Measurements from ENCODE around the gene FOSL2.

Gene FOSL2

DNA sequence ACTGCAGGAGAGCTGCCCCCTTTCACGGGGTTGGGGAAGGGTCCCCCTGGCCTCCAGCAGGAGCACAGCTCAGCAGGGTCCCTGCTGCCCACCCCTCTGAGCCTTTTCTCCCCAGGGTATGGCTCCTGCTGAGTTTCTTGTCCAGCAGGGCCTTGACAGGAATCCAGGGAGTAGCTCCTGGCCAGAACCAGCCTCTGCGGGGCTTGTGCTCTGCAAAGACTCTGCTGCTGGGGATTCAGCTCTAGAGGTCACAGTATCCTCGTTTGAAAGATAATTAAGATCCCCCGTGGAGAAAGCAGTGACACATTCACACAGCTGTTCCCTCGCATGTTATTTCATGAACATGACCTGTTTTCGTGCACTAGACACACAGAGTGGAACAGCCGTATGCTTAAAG is 21.2 kb downstream of the FOSL2 start:
- no peak for DNase-seq

DNA sequence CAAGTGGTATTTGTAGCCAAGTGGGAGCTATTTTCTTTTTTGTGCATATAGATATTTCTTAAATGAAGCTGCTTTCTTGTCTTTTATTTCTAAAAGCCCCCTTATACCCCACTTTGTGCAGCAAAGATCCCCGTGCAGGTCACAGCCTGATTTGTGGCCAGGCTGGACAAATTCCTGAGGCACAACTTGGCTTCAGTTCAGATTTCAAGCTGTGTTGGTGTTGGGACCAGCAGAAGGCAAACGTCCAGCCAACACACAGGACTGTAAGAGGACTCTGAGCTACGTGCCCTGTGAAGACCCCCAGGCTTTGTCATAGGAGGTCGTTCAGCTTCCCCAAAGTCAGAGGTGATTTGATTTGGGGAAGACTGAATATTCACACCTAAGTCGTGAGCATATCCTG is 21.9 kb downstream of the FOSL2 start:
- DNase-seq, result no peak

DNA sequence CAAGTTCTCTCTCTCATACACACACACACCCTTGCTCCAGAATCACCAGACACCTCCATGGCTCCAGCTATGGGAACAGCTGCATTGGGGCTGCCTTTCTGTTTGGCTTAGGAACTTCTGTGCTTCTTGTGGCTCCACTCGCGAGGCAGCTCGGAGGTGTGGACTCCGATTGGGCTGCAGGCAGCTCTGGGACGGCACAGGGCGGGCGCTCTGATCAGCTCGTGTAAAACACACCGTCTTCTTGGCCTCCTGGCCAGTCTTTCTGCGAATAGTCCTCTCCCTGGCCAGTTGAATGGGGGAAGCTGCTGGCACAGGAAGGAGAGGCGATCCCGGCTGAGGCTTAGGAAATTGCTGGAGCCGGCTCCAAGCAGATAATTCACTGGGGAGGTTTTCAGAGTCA is 22.4 kb downstream of the FOSL2 start:
- DNase-seq, result no peak

DNA sequence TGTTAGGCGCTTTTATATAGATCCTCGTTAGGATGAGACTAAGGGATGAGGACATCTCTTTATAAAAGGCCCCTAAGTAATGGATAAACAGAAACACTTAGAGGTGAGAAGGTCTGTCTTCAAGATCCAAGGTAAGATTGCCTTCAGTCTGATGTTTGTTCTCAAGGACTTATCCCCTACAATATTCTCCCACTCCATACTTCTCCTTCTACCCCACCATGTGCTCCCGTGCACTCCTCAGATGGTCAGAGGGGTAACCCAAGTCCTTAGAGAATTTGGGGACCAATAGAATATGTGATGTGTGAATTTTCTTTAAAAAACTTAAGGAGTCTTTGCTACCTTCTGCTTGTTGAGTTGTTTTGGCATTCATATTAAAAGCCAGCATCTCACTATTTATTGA is 23.1 kb downstream of the FOSL2 start:
- no peak for DNase-seq

DNA sequence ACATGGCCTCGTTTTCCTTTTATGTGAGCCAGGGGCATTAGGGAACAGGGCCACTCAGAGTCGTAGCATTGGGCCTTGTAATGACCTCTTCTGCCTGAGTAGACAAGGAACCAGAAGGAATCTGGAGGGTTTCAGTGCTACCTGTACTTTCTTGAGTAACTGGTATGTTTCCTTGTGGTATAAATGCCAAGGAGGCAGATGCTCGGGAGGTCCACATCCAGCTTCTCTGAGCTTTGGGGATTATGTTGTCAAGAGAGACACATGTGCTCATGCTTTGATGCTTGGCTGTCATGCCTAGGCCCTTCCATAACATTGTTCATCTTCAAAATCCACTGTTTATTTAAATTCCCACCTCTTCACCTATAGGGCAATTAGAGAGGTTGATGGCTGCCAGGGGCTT is 26.3 kb downstream of the FOSL2 start:
- DNase-seq, result no peak

DNA sequence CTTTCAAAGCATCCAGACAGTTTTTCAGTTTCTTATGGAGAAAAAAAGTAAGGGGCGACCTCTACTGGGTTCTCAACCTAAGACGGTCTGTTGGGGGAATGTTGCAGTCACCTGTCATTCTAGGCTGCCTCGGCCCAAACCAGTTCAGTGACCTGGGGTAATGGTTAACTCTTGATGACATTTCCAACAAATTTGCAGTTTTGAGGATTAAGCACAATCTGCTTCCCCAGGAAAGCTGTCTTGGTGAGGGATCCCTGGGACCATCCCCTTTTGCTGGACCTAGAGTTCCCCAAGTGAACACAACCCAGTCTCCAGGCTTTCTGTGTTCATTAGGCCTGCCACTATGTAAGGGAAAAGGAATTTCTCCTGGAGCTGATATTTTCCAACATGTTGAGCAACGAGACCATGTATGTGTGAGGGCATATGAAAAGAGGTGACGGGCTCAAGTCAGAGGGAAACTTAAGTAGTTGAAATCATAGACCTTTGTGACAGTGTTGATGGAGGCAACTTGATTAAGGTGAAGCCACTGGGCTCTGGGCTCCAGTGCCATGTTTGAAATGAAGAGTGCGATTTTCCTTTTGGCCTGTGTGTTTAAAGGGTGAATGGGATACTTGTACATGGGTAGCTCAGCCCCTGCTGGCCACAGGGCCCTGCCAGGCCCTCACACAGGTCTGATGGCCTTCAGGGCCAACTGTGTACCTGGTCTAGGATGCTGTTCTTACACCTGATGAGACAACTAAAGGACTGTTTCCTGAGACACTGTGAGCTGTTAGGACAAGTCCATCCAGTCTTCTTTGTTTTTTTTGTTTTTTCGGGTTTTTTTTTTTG is 27.0 kb downstream of the FOSL2 start:
- no peak for DNase-seq

DNA sequence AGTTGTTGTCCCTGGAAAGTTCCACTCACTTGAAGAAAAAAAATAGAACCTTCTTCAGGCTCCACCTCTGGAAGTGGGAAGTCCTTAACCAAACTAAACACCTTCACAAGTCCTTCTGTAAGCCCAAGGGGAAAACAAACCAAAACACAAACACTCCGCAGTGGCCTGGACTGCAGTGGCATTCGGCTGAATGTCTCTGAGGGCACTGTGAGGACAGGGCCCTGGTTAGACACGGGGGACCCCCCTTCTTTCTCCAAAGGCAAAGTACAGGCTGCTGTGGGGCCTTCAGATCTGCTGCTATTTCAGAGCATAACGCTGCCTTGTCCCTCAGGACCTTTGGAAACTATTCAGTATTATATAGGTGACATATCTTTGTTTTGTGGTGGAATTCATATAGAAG is 28.1 kb downstream of the FOSL2 start:
- no peak for DNase-seq

DNA sequence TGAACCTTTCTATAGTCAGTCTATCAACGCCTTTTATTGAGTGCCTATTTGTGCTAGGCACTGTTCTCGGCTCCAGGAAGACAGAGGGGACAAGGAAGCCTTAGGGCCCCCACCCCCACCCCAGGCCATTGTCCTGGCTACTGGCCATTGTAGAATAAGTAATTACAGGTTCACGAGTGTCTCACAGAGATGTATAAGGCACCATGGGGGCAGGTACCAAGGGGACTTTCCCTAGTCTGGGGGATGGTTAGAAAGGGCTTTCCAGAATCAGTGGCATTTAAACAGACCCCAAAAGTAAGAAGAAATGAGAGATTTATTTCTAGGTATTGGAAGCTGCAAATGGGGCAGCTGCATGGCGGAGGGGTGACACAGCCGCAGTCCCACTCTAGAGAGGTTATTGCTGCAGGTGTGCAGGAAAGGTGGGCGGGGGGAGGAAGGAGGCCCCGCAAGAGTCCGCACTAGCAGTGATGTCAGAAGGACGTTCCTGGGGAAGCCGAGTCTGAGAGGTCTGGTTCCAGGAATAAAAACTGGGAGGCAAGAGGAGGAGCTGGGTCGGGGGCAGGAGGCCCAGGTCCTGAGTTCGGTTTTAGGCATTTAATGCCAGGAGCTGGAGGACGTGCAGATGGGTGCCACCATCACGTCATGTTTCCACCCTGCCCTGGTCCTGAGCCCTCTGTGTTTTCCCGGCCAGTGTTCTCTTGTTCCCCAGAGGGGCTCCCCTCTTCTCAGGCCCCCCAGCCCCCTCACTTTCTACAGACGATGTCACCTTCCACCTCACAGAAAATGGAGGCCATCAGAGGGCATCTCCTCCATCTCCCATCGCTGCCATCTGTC is 30.5 kb downstream of the FOSL2 start:
- DNase-seq, result no peak

DNA sequence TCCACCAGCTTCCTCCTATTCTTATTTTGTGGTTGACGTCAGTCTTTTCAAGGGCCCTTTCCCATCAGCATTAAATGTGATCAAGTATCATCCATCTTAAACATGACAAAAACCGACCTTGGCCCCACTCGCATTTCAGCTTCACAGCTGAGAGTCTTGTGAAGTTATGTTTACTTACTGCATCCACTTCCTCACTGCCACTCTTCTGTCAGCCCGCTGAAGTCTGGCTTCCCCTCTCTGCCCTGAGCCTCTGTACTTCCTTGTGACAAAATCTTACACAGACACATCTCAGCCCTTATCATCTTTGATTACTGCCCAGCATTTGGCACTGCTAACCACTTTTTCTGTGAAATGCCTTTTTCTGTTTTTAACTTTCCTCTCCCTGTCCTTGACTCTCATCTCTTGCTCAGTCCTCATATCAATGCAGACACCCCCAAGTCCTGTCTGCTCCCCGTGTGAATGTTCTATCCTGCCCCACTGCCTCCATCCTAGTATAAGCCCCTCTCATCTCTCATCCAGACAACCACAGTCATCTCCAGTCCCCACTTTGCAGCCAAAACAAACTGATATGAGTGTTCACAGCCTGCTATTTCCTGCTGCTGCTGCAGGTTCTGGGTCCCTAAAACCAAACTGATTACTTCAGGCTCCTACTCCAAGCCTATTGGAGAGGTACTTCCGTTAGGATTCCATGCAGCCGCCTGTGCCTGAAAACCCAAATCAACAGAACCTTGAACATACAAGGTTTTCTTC is 31.4 kb downstream of the FOSL2 start:
- DNase-seq, result no peak

DNA sequence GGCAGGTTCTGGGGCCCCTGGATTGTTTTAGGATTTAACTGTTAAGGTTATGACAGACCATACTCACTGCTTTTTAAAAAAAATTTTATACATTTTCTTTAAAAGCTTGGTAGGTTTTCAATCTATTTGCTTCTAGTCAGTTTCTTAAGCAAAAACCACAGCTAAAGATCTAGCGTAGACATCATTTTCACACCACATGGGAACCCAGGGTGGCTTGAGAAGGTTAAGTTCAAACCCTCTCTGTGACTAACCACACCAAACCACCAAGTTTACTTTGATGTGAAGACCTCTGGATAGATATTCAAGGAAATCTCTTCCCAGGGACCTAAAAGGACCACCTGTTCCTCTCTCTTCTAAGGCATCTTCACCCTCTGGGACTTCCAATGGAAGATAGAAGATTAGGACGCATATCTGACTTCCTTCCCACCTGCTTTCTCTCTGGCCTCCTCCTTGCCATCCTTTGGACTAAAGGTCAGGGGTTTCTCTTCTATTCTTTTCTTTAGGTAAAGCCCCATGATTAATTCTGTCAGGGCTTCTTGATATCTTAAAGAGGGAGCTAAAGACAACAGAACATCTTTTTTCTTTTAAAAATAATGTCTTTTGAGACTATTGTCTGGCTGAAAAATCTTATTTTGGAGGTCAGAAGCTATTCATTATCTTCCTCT is 32.3 kb downstream of the FOSL2 start:
- no peak for DNase-seq

DNA sequence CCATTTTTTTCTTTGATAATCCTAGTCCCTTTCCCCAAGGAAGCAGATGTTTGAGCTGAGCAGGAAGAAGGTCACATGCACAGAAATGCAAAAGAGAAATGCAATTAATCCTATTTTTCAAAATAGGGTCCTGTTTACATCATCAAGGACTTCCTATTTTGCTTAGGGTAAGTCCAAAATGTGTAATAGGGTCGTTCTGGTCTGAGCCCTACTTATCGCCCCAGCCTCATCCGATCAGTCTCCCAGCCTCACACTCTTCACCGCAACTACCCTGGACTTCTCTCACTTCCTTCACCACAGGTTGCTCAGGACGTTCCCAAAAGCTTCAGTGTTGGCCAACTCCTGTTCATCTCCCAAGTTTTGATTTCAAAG is 32.8 kb downstream of the FOSL2 start:
- DNase-seq, result no peak

DNA sequence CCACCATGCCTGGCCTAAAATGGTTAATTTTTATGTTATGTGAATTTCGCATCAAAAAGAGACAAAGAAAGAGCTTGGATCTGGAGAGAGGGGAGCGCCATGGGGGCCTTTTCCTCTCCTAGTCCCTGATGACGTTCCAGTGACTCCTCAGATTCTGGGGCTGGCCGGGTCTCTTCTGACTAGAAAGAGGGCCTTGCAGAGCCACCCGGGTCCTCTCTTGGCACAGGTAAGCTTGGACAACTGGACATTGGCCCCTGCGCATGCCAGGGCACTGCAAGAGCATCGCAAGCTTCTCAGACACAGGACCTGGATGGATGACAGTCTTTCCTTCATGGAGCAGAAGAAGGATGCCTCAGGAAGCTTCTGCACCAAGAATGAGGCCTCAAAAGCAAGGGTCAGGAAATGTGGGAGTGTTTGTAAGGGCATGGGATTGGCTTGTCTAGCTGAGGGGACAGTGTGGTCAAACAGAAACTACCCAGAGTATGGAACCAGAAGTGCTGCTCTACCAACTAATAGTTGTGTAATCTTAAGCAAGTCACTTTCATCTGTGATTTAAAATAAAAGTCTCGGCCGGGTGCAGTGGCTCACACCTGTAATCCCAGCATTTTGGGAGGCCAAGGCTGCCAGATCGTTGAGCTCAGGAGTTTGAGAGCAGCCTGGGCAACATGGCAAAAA is 35.2 kb downstream of the FOSL2 start:
- no peak for DNase-seq

DNA sequence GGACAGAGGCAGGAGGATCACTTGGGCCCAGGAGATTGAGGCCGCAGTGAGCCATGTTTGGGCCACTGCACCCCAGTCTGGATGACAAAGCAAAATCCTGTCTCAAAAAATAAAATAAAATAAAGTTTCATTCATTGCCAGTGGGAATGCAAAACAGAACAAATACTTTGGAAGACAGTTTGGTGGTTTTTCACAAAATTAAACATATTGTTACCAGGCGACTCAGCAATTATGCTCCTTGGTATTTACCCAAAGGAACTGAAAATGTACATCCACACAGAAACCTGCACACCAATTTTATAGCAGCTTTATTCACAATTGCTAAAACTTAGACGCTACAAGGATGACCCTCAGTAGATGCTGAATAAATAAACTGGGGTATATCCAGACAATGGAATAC is 35.8 kb downstream of the FOSL2 start:
- no peak for DNase-seq

DNA sequence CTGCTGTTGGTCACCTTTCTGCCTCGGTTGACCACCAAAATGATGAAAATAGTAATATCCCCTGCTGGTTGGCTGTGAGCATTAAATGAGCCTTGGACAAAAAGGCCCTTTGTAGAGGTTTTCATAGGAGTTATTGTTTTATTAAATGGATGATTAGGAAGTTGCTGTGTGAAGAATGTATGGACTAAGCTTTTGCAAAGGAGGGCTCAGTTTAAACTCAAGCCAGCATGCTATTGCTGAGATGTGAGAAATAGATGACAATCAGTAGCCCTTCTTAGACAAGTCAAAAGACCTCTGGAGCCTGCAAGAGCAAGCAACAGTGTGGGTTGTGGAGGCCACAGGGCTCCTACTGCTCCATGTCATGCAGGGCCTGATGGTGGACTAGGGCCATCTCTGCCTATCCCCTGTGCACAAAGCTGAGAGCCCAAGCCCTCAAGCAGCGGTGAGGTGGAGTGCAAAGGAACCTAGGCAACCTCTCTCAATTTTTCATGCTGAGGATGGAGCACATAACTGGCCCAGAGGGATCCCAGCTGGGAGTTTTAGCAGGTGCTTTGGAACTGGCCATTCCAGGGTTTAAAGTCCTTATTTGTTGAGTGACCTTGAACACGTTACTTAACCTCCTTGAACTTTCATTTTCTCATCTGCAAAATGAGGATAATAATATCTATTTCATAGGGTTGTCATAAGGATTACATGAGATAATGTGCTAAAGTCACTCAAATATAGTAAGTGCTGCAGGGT is 37.1 kb downstream of the FOSL2 start:
- no peak for DNase-seq

DNA sequence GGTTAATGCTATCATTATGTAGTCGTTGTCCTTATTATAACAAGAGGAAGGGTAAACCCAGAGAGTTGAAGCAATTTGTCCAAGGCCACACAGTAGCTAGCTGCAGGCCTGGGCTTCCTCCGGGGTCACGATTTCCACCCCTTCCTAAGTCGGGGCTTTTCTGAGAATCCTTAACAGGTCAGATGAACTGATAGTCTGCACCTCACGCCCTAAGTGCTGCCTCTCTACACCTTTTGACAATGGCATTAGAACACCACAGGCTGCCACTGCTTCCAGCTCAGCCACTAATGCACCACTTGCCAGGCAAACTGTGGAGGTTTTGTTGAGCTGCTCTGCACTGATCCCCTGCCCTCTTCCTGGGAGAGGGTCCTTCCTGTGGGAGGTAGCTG is 37.7 kb downstream of the FOSL2 start:
- DNase-seq, result no peak

DNA sequence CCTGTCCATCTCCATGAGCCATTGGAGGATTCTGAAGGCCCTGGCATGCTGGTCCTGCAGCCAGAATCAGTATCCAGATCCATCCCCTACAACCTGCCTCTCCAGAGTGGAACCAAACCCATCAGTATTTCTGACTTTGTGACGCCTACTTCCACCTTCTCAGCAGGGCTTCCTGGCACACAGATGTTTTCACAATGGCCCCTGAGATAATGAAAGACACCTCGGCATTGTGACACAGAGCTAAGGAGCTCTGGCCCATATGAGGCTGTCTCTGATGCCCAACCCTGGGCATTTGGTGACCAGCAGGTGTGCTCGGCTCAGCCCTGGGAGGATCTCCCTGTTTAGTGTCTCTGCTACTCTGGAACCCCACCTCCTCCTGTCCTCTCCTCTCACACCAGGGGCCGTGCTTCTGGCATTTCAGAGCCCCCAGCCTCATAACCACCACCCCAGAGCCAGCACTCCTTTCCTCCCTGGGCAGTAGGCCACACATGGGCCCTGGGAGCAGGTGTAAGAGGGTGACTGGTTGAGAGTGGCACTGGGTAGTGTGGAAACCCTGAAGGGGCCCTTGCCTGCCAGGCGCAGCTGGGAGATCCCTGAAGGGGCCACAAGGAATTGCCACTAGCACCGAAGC is 38.2 kb downstream of the FOSL2 start:
- no peak for DNase-seq

DNA sequence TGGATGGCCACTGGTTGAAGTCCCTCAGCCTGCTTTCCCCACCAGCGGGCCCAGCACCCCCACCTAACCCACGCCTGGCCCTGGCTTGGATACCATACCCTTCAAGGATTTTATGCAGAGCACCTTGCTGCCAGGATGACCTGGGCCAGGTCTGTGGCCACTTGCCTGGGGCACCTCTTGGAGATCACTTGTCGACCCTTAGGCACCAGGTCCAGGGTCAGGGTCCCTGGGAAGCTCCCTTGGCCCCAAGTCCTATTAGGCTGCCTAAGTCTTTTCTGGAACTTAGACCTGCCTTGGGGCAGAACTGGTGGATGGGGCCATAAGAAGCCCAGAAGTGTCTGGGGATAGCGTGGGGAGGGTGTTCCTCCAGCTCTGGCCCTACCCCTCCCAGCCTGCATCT is 39.1 kb downstream of the FOSL2 start:
- no peak for DNase-seq

DNA sequence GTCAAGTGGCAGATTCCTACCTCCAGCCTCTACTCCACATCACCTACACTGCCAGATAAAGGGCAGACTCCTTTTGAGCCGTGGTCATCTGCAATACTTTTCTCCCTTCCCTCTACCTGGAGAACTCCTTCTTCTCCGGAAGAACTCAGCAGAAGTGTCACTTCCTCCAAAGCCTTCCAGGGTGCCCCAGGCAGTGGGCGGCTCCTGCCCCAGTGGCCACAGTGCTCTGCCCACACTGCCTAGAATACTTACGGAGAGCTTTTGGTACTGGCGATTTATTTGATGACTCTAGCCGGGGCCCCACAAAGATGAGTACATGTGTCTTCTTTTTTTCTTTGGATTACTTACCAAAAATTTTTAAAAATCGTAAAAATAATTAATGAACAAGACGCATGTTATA is 39.7 kb downstream of the FOSL2 start:
- no peak for DNase-seq

DNA sequence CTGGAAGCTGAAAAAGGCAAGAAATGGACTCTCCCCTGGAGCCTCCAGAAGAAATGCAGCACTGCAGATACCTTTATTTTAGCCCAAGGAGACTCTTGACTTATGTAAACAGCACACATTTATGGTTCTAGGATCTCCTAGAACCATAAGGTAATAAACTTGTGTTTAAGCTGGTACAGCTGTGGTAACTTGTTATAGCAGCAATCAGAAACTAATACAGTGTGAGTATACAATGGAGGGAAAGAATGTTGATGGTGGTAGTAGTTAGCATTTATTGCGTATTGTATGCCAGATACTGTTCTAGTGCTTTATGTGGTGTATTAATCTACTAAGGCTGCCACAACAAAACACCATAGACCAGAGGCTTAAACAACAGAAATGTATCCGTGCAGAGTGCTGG is 40.6 kb downstream of the FOSL2 start:
- no peak for DNase-seq

DNA sequence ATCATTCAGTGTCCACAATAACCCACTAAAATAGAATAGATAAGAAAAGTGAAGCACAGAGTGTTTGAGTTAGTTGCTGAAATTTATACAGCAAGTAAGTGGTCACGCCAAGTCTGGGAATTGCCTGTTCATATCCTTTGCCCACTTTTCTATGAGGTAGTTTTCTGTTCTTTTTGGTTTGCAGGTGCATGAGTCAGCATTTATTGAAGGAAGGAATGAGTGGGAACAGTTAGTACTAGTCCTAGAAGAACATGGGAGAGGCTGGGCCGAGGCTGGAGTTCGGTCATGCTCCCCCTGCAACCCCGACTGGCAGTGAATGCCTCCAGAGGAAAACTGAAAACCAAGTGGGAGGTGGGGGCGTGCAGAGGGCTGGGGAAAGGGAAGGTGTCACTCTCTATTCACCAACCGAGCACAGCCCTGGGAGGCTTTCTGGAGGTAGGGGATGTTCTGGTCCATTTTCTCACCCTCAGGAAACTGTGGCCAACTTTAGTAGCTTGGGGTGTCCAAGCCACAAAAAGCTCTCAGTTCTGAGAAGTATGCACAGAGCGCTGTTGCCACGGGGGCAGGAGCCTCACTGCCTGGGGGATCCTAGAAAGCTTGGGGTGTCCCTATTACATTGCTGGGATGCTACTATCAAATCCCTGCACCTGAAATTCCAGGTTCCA is 41.4 kb downstream of the FOSL2 start:
- no peak for DNase-seq

DNA sequence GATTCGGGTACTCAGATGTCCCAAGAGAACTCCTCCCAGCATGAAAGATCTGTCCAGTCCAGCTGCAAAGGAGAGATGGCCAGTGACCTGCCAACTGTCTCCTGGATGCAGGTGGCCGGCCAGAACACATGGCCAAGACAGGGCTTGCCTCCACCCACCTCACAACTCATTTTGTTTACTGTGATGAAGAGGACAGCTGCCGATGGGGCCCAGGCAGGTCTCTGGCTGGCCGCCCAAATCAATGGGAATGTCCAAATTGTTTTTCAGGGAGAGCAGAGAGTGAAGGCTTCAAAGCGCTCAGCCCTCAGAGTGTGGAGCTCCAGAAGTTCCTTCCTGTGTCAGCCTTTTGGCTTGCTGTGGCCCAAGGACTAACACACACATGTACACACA is 41.9 kb downstream of the FOSL2 start:
- DNase-seq, result no peak

Measured in activated naive CD4-positive, alpha-beta T cell treated with anti-CD3 and anti-CD28 coated beads, Interleukin-2, amount 50 U/mL, for 16 hours (primary cell).